DND-41 (cell line): Measurements from ENCODE around the gene IL3.

Experiments used
- ATAC-seq: fragments of 200-7000 bp; cut with Tn5 transposase; 3 replicates; pipeline ENCODE4 v1.9.1; 2021; ENCODE audit warnings: low read depth; ENCODE audit not compliant: insufficient read depth
- DNase-seq: peaks from one replicate; pipeline ENCODE4 v3.0.0-alpha.2; 2020
- H2AFZ ChIP-seq: 2 replicates; pipeline ENCODE4 v1.6.0; 2012; ENCODE audit warnings: low read depth, low read length
- H3K27ac ChIP-seq: 2 replicates; pipeline ENCODE4 v1.5.1; 2012; ENCODE audit warnings: low read length, inconsistent platforms
- H3K27me3 ChIP-seq: fragments of 200-600 bp; sonication (generic); 2 replicates; pipeline ENCODE4 v1.6.0; 2012; ENCODE audit warnings: low read length, mild to moderate bottlenecking, inconsistent platforms; ENCODE audit not compliant: insufficient read depth, poor library complexity
- H3K36me3 ChIP-seq: 2 replicates; pipeline ENCODE4 v1.5.1; 2012; ENCODE audit warnings: low read length, inconsistent platforms; ENCODE audit not compliant: insufficient read depth
- H3K4me1 ChIP-seq: 2 replicates; pipeline ENCODE4 v1.5.1; 2012; ENCODE audit warnings: mild to moderate bottlenecking, low read length; ENCODE audit not compliant: insufficient read depth
- H3K4me2 ChIP-seq: 2 replicates; pipeline ENCODE4 v1.6.0; 2012; ENCODE audit warnings: mild to moderate bottlenecking, moderate library complexity, low read length, inconsistent platforms; ENCODE audit not compliant: insufficient read depth
- H3K4me3 ChIP-seq, 2 experiments: fragments of 200-600 bp in 1 of 2; shearing (Covaris generic) in 1 of 2; 2 replicates each; pipeline ENCODE4 v1.5.1; 2012 to 2016; ENCODE audit warnings: inconsistent platforms in 2 of 2, low read length in 2 of 2, mild to moderate bottlenecking in 2 of 2, low read depth in 1 of 2, moderate library complexity in 1 of 2
- H3K79me2 ChIP-seq: 2 replicates; pipeline ENCODE4 v1.6.0; 2012; ENCODE audit warnings: low read length, inconsistent platforms; ENCODE audit not compliant: insufficient read depth
- H3K9ac ChIP-seq: 2 replicates; pipeline ENCODE4 v1.6.0; 2012; ENCODE audit warnings: low read depth, mild to moderate bottlenecking, inconsistent platforms, low read length, moderate library complexity
- H3K9me3 ChIP-seq: 2 replicates; pipeline ENCODE4 v1.5.1; 2012; ENCODE audit warnings: low read length, moderate library complexity, mild to moderate bottlenecking, inconsistent platforms; ENCODE audit not compliant: insufficient read depth, severe bottlenecking
- H4K20me1 ChIP-seq: 2 replicates; pipeline ENCODE4 v1.6.0; 2012; ENCODE audit warnings: low read length; ENCODE audit not compliant: insufficient read depth
- CTCF ChIP-seq: IDR thresholded peaks from 2 replicates; pipeline ENCODE4 v1.5.1; 2012; ENCODE audit warnings: borderline replicate concordance, low read length, moderate library complexity, mild to moderate bottlenecking; ENCODE audit not compliant: poor library complexity, severe bottlenecking; ENCODE audit errors: extremely low read depth
- EZH2 ChIP-seq: IDR thresholded peaks from 3 replicates; pipeline ENCODE4 v1.6.1; 2012; ENCODE audit warnings: borderline replicate concordance, low read depth, mild to moderate bottlenecking, moderate library complexity, low read length, inconsistent platforms; ENCODE audit not compliant: severe bottlenecking

Gene IL3

GRCh38 chr5:132099076-132099748, 38.8 kb downstream of the IL3 start:
- ATAC-seq, result no peak
- H3K4me2 ChIP-seq, result no peak overlapping the region

GRCh38 chr5:132099905-132100304, 39.5 kb downstream of the IL3 start:
- no peak for DNase-seq
- H3K27me3 ChIP-seq, result peaks cover 54% of the 10 kb centered on the region
- no peak overlapping the region for H3K4me3 ChIP-seq
- H2AFZ ChIP-seq, result no peak overlapping the region
- no peaks in the 10 kb centered on the region for H3K9me3 ChIP-seq
- no peak for ATAC-seq
- no peaks in the 10 kb centered on the region for H3K36me3 ChIP-seq
- H4K20me1 ChIP-seq, result peaks cover 35% of the 10 kb centered on the region
- H3K27ac ChIP-seq, result no peak overlapping the region
- H3K4me2 ChIP-seq, result no peak overlapping the region
- H3K4me1 ChIP-seq, result peaks cover 11% of the 10 kb centered on the region
- H3K9ac ChIP-seq, result no peak overlapping the region
- TF ChIP-seq EZH2, result no peak
- TF ChIP-seq CTCF, result no peak
- no peaks in the 10 kb centered on the region for H3K79me2 ChIP-seq

More at GRCh38 chr5:132099076-132099748, 38.8 kb downstream of the IL3 start:
- Histone ChIP-seq H3K4me3 (no peak overlapping the region), H3K27me3 (peaks cover 55% of the 10 kb centered on the region), H3K9ac (no peak overlapping the region), H4K20me1 (peaks cover 35% of the 10 kb centered on the region), H2AFZ (no peak overlapping the region), H3K9me3 (no peaks in the 10 kb centered on the region), H3K4me1 (peaks cover 11% of the 10 kb centered on the region), H3K27ac (no peak overlapping the region), H3K36me3 (no peaks in the 10 kb centered on the region), H3K79me2 (no peaks in the 10 kb centered on the region)
- no peak for TF ChIP-seq EZH2
- no peak for TF ChIP-seq CTCF
- no peak for DNase-seq

- no peak for TF ChIP-seq CTCF
- TF ChIP-seq EZH2, result no peak
- H3K9me3 ChIP-seq, result no peaks in the 10 kb centered on the region
- no peak for ATAC-seq
- no peak overlapping the region for H3K27ac ChIP-seq
- H3K4me2 ChIP-seq, result no peak overlapping the region
- H3K9ac ChIP-seq, result no peak overlapping the region
- H3K79me2 ChIP-seq, result no peaks in the 10 kb centered on the region
- peaks cover 31% of the 10 kb centered on the region for H4K20me1 ChIP-seq
- H3K27me3 ChIP-seq, result peaks cover 46% of the 10 kb centered on the region
- H3K36me3 ChIP-seq, result no peaks in the 10 kb centered on the region
- H3K4me1 ChIP-seq, result peaks cover 11% of the 10 kb centered on the region
- no peak overlapping the region for H2AFZ ChIP-seq
- DNase-seq, result no peak
- H3K4me3 ChIP-seq, result no peak overlapping the region
Measured at GRCh38 chr5:132100672-132101261, 40.3 kb downstream of the IL3 start.

GRCh38 chr5:132101385-132101880, 41.0 kb downstream of the IL3 start:
- H3K9me3 ChIP-seq, result no peaks in the 10 kb centered on the region
- H3K4me2 ChIP-seq, result no peak overlapping the region
- DNase-seq (no peak), ATAC-seq (no peak)
- H3K79me2 ChIP-seq, result no peaks in the 10 kb centered on the region
- H3K4me1 ChIP-seq, result peaks cover 11% of the 10 kb centered on the region
- no peak overlapping the region for H3K9ac ChIP-seq
- peaks cover 42% of the 10 kb centered on the region for H3K27me3 ChIP-seq
- H3K4me3 ChIP-seq, result no peak overlapping the region
- H3K27ac ChIP-seq, result no peak overlapping the region
- peaks cover 31% of the 10 kb centered on the region for H4K20me1 ChIP-seq
- no peaks in the 10 kb centered on the region for H3K36me3 ChIP-seq
- H2AFZ ChIP-seq, result no peak overlapping the region
- no peak for TF ChIP-seq CTCF
- no peak for TF ChIP-seq EZH2
